GM10847 (cell line): ENCODE measurements around the gene ATP11A.

Experiments used
- POLR2A ChIP-seq: IDR thresholded peaks from 2 replicates; pipeline ENCODE4 v1.6.1; 2011; ENCODE audit not compliant: insufficient read length; ENCODE audit errors: extremely low read depth

Gene ATP11A

GRCh38 chr13:112784811-112785482, 95.1 kb downstream of the ATP11A start:
- no peak for TF ChIP-seq POLR2A

- TF ChIP-seq POLR2A: no peak
Observed at GRCh38 chr13:112785483-112785856, 95.6 kb downstream of the ATP11A start.

- no peak for TF ChIP-seq POLR2A
Observed at GRCh38 chr13:112790735-112791641, 101.2 kb downstream of the ATP11A start.

GRCh38 chr13:112791663-112792440, 102.0 kb downstream of the ATP11A start:
- no peak for TF ChIP-seq POLR2A

- TF ChIP-seq POLR2A: no peak
Observed at GRCh38 chr13:112792511-112792910, 102.7 kb downstream of the ATP11A start.

- TF ChIP-seq POLR2A: no peak
Observed at GRCh38 chr13:112793545-112794445, 104.0 kb downstream of the ATP11A start.

- no peak for TF ChIP-seq POLR2A
Observed at GRCh38 chr13:112795277-112795676, 105.4 kb downstream of the ATP11A start.

- TF ChIP-seq POLR2A: no peak
Observed at GRCh38 chr13:112796190-112796915, 106.5 kb downstream of the ATP11A start.

- TF ChIP-seq POLR2A: no peak
Observed at GRCh38 chr13:112799394-112799793, 109.6 kb downstream of the ATP11A start.

GRCh38 chr13:112800057-112800456, 110.2 kb downstream of the ATP11A start:
- TF ChIP-seq POLR2A: no peak

GRCh38 chr13:112802802-112803195, 113.0 kb downstream of the ATP11A start:
- no peak for TF ChIP-seq POLR2A

- no peak for TF ChIP-seq POLR2A
Observed at GRCh38 chr13:112803422-112803821, 113.6 kb downstream of the ATP11A start.

GRCh38 chr13:112804374-112804773, 114.5 kb downstream of the ATP11A start:
- TF ChIP-seq POLR2A: no peak
